ENCODE measurements around the gene SCMH1. TPM values are rescaled to one million over a fixed set of nuclear protein-coding genes. Genes with fewer than 3 reads are reported as not detected.

The SCMH1 gene
- total and polyA plus RNA-seq, 4 donors: 6.6 to 12.8 (median 10.5) TPM

DNA sequence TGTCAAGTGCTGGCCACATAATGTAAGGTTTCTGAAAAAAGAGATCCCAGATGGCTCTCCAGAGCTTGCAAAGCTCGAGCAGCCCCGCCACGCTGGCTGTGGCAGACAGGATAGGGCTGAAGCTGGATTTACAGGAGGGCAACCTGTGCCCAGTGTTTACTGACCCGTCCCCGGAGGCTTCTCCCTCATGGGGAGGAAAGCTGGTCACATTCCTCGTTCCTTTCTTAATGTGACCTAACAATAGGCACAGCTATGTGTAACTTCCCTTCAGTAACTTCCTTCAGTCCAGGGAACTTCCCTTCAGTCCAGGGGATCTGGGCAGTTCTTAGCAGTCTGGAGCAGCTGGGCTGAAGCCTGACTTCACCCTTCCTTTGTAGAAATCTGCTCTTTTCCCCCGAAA, 228.3 kb downstream of the SCMH1 start:
- H3K27me3 ChIP-seq (ENCODE audit: control insufficient read depth in 4 of 4, insufficient read depth in 4 of 4, low read length in 3 of 4): no peaks in the 10 kb centered on the region
- no peaks in the 10 kb centered on the region for H3K4me1 ChIP-seq (ENCODE audit: control insufficient read depth in 4 of 4, insufficient read depth in 4 of 4, low read length in 3 of 4)
- no peak overlapping the region for H3K4me3 ChIP-seq (ENCODE audit: low read depth in 1 of 3, low read length in 3 of 3)
- no peak overlapping the region for H3K27ac ChIP-seq (ENCODE audit: low read depth in 1 of 2, low read length in 2 of 2)
- no peak for DNase-seq (ENCODE audit: low spot score)
- H3K9ac ChIP-seq (ENCODE audit: low read depth in 1 of 2, low read length in 2 of 2): no peak overlapping the region
- H3K36me3 ChIP-seq (ENCODE audit: control insufficient read depth in 4 of 4, insufficient read depth in 3 of 4, low read depth in 1 of 4, low read length in 3 of 4): peaks cover 15 to 85% (median 55%) of the 10 kb centered on the region in 4 donors
- TF ChIP-seq FOXA1 (IDR thresholded peaks at IDR 0.05) (no peak), JUND (IDR thresholded peaks at IDR 0.05) (no peak), HNF4G (IDR thresholded peaks at IDR 0.05) (no peak), NR2F2 (IDR thresholded peaks at IDR 0.05) (no peak), SP1 (IDR thresholded peaks at IDR 0.05) (no peak), GABPA (IDR thresholded peaks at IDR 0.05 in 1 of 2, conservative IDR thresholded peaks at IDR 0.05 in 1 of 2) (no peak), RXRA (IDR thresholded peaks at IDR 0.05) (no peak), TAF1 (conservative IDR thresholded peaks at IDR 0.05) (no peak), FOXA2 (IDR thresholded peaks at IDR 0.05) (no peak), YY1 (IDR thresholded peaks at IDR 0.05) (no peak)
- TF ChIP-seq, protein P1, sequence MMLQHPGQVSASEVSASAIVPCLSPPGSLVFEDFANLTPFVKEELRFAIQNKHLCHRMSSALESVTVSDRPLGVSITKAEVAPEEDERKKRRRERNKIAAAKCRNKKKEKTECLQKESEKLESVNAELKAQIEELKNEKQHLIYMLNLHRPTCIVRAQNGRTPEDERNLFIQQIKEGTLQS (IDR thresholded peaks at IDR 0.05): no peak
- TF ChIP-seq, protein P2, sequence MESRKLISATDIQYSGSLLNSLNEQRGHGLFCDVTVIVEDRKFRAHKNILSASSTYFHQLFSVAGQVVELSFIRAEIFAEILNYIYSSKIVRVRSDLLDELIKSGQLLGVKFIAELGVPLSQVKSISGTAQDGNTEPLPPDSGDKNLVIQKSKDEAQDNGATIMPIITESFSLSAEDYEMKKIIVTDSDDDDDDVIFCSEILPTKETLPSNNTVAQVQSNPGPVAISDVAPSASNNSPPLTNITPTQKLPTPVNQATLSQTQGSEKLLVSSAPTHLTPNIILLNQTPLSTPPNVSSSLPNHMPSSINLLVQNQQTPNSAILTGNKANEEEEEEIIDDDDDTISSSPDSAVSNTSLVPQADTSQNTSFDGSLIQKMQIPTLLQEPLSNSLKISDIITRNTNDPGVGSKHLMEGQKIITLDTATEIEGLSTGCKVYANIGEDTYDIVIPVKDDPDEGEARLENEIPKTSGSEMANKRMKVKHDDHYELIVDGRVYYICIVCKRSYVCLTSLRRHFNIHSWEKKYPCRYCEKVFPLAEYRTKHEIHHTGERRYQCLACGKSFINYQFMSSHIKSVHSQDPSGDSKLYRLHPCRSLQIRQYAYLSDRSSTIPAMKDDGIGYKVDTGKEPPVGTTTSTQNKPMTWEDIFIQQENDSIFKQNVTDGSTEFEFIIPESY (IDR thresholded peaks at IDR 0.05): no peak
- TF ChIP-seq, protein P3, sequence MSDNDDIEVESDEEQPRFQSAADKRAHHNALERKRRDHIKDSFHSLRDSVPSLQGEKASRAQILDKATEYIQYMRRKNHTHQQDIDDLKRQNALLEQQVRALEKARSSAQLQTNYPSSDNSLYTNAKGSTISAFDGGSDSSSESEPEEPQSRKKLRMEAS (IDR thresholded peaks at IDR 0.05): no peak
- TF ChIP-seq, protein P4, sequence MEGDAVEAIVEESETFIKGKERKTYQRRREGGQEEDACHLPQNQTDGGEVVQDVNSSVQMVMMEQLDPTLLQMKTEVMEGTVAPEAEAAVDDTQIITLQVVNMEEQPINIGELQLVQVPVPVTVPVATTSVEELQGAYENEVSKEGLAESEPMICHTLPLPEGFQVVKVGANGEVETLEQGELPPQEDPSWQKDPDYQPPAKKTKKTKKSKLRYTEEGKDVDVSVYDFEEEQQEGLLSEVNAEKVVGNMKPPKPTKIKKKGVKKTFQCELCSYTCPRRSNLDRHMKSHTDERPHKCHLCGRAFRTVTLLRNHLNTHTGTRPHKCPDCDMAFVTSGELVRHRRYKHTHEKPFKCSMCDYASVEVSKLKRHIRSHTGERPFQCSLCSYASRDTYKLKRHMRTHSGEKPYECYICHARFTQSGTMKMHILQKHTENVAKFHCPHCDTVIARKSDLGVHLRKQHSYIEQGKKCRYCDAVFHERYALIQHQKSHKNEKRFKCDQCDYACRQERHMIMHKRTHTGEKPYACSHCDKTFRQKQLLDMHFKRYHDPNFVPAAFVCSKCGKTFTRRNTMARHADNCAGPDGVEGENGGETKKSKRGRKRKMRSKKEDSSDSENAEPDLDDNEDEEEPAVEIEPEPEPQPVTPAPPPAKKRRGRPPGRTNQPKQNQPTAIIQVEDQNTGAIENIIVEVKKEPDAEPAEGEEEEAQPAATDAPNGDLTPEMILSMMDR (IDR thresholded peaks at IDR 0.05; ENCODE audit: low read depth, low read length, missing input control): no peak
- 83% methylated on average over 7 of the region's 7 CpGs for WGBS
- H3K9me3 ChIP-seq (ENCODE audit: control insufficient read depth in 4 of 4, low read length in 3 of 4): no peaks in the 10 kb centered on the region

DNA sequence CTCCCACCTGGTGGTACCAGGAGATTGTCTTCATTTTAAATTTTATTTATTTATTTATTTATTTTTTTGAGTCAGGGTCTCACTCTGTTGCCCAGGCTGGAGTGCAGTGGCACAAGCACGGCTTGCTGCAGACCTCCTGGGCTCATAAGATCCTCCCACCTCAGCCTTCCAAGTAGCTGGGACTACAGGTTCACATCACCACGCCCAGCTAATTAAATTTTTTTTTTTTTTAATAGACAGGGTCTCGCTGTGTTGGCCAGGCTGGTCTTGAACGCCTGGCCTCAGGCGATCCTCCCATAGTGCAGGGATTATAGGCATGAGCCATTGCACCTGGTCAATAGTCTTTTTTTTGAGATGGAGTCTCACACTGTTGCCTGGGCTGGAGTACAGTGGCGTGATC, 229.1 kb downstream of the SCMH1 start:
- H3K36me3 ChIP-seq (ENCODE audit: control insufficient read depth in 4 of 4, insufficient read depth in 3 of 4, low read depth in 1 of 4, low read length in 3 of 4): peaks cover 18 to 89% (median 62%) of the 10 kb centered on the region in 4 donors
- no peak for TF ChIP-seq TAF1 (conservative IDR thresholded peaks at IDR 0.05)
- no peak for TF ChIP-seq HNF4A (conservative IDR thresholded peaks at IDR 0.05)
- no peak for TF ChIP-seq GABPA (IDR thresholded peaks at IDR 0.05 in 1 of 2, conservative IDR thresholded peaks at IDR 0.05 in 1 of 2)
- no peak for TF ChIP-seq HNF4G (IDR thresholded peaks at IDR 0.05)
- TF ChIP-seq, protein P5, sequence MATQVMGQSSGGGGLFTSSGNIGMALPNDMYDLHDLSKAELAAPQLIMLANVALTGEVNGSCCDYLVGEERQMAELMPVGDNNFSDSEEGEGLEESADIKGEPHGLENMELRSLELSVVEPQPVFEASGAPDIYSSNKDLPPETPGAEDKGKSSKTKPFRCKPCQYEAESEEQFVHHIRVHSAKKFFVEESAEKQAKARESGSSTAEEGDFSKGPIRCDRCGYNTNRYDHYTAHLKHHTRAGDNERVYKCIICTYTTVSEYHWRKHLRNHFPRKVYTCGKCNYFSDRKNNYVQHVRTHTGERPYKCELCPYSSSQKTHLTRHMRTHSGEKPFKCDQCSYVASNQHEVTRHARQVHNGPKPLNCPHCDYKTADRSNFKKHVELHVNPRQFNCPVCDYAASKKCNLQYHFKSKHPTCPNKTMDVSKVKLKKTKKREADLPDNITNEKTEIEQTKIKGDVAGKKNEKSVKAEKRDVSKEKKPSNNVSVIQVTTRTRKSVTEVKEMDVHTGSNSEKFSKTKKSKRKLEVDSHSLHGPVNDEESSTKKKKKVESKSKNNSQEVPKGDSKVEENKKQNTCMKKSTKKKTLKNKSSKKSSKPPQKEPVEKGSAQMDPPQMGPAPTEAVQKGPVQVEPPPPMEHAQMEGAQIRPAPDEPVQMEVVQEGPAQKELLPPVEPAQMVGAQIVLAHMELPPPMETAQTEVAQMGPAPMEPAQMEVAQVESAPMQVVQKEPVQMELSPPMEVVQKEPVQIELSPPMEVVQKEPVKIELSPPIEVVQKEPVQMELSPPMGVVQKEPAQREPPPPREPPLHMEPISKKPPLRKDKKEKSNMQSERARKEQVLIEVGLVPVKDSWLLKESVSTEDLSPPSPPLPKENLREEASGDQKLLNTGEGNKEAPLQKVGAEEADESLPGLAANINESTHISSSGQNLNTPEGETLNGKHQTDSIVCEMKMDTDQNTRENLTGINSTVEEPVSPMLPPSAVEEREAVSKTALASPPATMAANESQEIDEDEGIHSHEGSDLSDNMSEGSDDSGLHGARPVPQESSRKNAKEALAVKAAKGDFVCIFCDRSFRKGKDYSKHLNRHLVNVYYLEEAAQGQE (IDR thresholded peaks at IDR 0.05): no peak
- TF ChIP-seq, protein P1 (IDR thresholded peaks at IDR 0.05): no peak
- TF ChIP-seq FOXA2 (IDR thresholded peaks at IDR 0.05): no peak
- TF ChIP-seq, protein P2 (IDR thresholded peaks at IDR 0.05): no peak
- no peak overlapping the region for H3K27ac ChIP-seq (ENCODE audit: low read depth in 1 of 2, low read length in 2 of 2)
- WGBS: 92% methylated on average over 6 of the region's 6 CpGs
- no peak overlapping the region for H3K4me3 ChIP-seq (ENCODE audit: low read depth in 1 of 3, low read length in 3 of 3)
- no peak overlapping the region for H3K9ac ChIP-seq (ENCODE audit: low read depth in 1 of 2, low read length in 2 of 2)
- H3K27me3 ChIP-seq (ENCODE audit: control insufficient read depth in 4 of 4, insufficient read depth in 4 of 4, low read length in 3 of 4): no peaks in the 10 kb centered on the region
- H3K9me3 ChIP-seq (ENCODE audit: control insufficient read depth in 4 of 4, low read length in 3 of 4): no peaks in the 10 kb centered on the region
- H3K4me1 ChIP-seq (ENCODE audit: control insufficient read depth in 4 of 4, insufficient read depth in 4 of 4, low read length in 3 of 4): no peaks in the 10 kb centered on the region
- DNase-seq (ENCODE audit: low spot score): no peak
